HUES64 (cell line): ENCODE measurements around the gene KLK2.

ENCODE experiments used
- H3K27ac ChIP-seq: 2 replicates; pipeline ENCODE4 v1.7.0; 2013; ENCODE audit warnings: low read depth, low read length, inconsistent platforms
- H3K27me3 ChIP-seq: 2 replicates; pipeline ENCODE4 v1.6.1; 2013; ENCODE audit warnings: mild to moderate bottlenecking, low read length; ENCODE audit not compliant: insufficient read depth
- H3K36me3 ChIP-seq: 2 replicates; pipeline ENCODE4 v1.6.1; 2013; ENCODE audit warnings: mild to moderate bottlenecking, low read length; ENCODE audit not compliant: insufficient read depth
- H3K4me1 ChIP-seq: 2 replicates; pipeline ENCODE4 v1.6.1; 2013; ENCODE audit warnings: mild to moderate bottlenecking, low read length, moderate library complexity; ENCODE audit not compliant: insufficient read depth
- H3K4me3 ChIP-seq: 2 replicates; pipeline ENCODE4 v1.5.1; 2013; ENCODE audit warnings: mild to moderate bottlenecking, low read length, moderate library complexity
- H3K9ac ChIP-seq: 2 replicates; pipeline ENCODE4 v1.6.1; 2013; ENCODE audit warnings: mild to moderate bottlenecking, low read depth, low read length
- H3K9me3 ChIP-seq: 2 replicates; pipeline ENCODE4 v1.6.1; 2013; ENCODE audit warnings: low read depth, low read length; ENCODE audit not compliant: insufficient read depth
- WGBS: fragments of 150-250, 120-280 bp; methylation state at CpG from one replicate; pipeline ENCODE4 v1.1.7; 2013; ENCODE audit warnings: missing lambda C conversion rate; 5-methylcytosine and 5-hydroxymethylcytosine counted together

KLK2 gene

DNA sequence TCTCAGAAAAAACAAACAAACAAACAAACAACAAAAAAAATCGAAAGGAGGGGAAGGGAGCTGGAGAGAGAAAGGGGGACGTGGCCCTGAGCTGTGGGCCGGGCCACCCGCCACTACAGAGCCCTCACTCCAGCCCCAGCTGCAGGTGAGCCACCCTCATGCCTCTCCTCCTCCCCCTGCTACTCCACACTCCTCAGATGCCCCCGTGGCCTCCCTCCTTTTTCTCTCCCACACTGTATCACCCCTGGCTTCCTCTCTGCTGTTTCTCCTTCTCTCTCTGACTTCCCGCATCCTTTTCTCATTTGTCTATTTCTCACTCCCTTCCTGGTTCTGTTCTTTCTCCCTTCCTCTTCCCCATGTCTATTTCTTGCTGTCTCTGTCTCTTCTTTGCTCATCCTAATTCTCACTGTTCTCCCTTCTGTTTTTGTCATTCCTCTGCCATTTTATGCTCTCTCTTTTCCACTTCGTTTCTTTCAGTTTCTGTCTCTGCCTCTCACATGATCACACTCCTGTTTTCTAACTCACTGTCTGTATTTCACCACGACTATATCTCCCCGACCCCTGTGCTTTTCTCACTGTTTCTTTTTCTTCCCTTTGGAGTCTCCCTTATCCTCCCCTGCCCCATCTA lies 2.7 kb downstream of the KLK2 start:
- 0 out of 2 replicates have a peak, but pooled peaks cover under 1% of the 10 kb centered on the region for H3K9me3 ChIP-seq
- H3K4me3 ChIP-seq: no peak overlapping the region
- WGBS: 68% methylated on average over 7 of the region's 9 CpGs
- H3K27ac ChIP-seq: no peak overlapping the region
- H3K27me3 ChIP-seq: no peaks in the 10 kb centered on the region; the same call in 1 of the 2 replicates
- no peaks in the 10 kb centered on the region for H3K4me1 ChIP-seq
- no peak overlapping the region for H3K9ac ChIP-seq
- H3K36me3 ChIP-seq: no peaks in the 10 kb centered on the region

DNA sequence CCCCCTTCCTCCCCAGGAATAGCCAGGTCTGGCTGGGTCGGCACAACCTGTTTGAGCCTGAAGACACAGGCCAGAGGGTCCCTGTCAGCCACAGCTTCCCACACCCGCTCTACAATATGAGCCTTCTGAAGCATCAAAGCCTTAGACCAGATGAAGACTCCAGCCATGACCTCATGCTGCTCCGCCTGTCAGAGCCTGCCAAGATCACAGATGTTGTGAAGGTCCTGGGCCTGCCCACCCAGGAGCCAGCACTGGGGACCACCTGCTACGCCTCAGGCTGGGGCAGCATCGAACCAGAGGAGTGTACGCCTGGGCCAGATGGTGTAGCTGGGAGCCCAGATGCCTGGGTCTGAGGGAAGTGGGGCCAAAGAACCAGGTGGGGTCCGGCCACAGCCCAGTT lies 3.2 kb downstream of the KLK2 start:
- Histone ChIP-seq H3K36me3 (no peaks in the 10 kb centered on the region), H3K27ac (no peak overlapping the region), H3K9me3 (no peaks in the 10 kb centered on the region), H3K27me3 (no peaks in the 10 kb centered on the region; the same call in 1 of the 2 replicates), H3K4me3 (no peak overlapping the region), H3K9ac (no peak overlapping the region), H3K4me1 (no peaks in the 10 kb centered on the region)
- 87% methylated on average over 7 of the region's 7 CpGs for WGBS

GRCh38 chr19:50877338-50877737 lies 4.1 kb downstream of the KLK2 start:
- H3K27me3 ChIP-seq: no peaks in the 10 kb centered on the region; the same call in 1 of the 2 replicates
- H3K27ac ChIP-seq: no peak overlapping the region
- no peaks in the 10 kb centered on the region for H3K4me1 ChIP-seq
- WGBS: 59% methylated on average over 8 of the region's 8 CpGs
- 0 out of 2 replicates have a peak, but pooled peaks cover 3% of the 10 kb centered on the region for H3K9me3 ChIP-seq
- no peak overlapping the region for H3K4me3 ChIP-seq
- H3K36me3 ChIP-seq: no peaks in the 10 kb centered on the region
- no peak overlapping the region for H3K9ac ChIP-seq

- Histone ChIP-seq H3K27me3 (no peaks in the 10 kb centered on the region; the same call in 1 of the 2 replicates), H3K9me3 (0 out of 2 replicates have a peak, but pooled peaks cover 3% of the 10 kb centered on the region), H3K4me1 (no peaks in the 10 kb centered on the region), H3K4me3 (no peak overlapping the region), H3K9ac (no peak overlapping the region), H3K36me3 (no peaks in the 10 kb centered on the region), H3K27ac (no peak overlapping the region)
- WGBS: 75% methylated on average over 5 of the region's 5 CpGs
These were observed 5.6 kb downstream of the KLK2 start for GRCh38 chr19:50878851-50879250.

DNA sequence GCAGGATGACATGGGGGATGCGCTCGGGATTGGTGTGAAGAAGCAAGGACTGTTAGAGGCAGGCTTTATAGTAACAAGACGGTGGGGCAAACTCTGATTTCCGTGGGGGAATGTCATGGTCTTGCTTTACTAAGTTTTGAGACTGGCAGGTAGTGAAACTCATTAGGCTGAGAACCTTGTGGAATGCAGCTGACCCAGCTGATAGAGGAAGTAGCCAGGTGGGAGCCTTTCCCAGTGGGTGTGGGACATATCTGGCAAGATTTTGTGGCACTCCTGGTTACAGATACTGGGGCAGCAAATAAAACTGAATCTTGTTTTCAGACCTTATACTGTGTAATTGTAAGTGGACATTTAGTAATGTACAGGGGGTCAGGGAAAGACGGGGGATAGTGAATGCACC lies 7.0 kb downstream of the KLK2 start:
- no peaks in the 10 kb centered on the region for H3K4me1 ChIP-seq
- no peak overlapping the region for H3K9ac ChIP-seq
- WGBS: 77% methylated on average over 5 of the region's 5 CpGs
- H3K27me3 ChIP-seq: 0 out of 2 replicates have a peak, but pooled peaks cover 2% of the 10 kb centered on the region
- no peaks in the 10 kb centered on the region for H3K36me3 ChIP-seq
- H3K27ac ChIP-seq: no peak overlapping the region
- H3K9me3 ChIP-seq: 0 out of 2 replicates have a peak, but pooled peaks cover 5% of the 10 kb centered on the region
- no peak overlapping the region for H3K4me3 ChIP-seq

GRCh38 chr19:50882188-50882587 lies 8.9 kb downstream of the KLK2 start:
- Histone ChIP-seq H3K27me3 (0 out of 2 replicates have a peak, but pooled peaks cover 3% of the 10 kb centered on the region), H3K36me3 (no peaks in the 10 kb centered on the region), H3K27ac (no peak overlapping the region), H3K4me3 (no peak overlapping the region), H3K9me3 (peaks cover 13% of the 10 kb centered on the region; the same call in 1 of the 2 replicates), H3K4me1 (no peaks in the 10 kb centered on the region), H3K9ac (no peak overlapping the region)
- WGBS: 53% methylated on average over 3 of the region's 3 CpGs

- Histone ChIP-seq H3K36me3 (no peaks in the 10 kb centered on the region), H3K27me3 (peaks cover 6% of the 10 kb centered on the region; the same call in 1 of the 2 replicates), H3K9me3 (peaks cover 37% of the 10 kb centered on the region), H3K4me1 (no peaks in the 10 kb centered on the region), H3K4me3 (no peak overlapping the region), H3K9ac (no peak overlapping the region), H3K27ac (no peak overlapping the region)
- 64% methylated on average over 3 of the region's 3 CpGs for WGBS
These were observed 16.4 kb downstream of the KLK2 start for GRCh38 chr19:50889638-50890037.

DNA sequence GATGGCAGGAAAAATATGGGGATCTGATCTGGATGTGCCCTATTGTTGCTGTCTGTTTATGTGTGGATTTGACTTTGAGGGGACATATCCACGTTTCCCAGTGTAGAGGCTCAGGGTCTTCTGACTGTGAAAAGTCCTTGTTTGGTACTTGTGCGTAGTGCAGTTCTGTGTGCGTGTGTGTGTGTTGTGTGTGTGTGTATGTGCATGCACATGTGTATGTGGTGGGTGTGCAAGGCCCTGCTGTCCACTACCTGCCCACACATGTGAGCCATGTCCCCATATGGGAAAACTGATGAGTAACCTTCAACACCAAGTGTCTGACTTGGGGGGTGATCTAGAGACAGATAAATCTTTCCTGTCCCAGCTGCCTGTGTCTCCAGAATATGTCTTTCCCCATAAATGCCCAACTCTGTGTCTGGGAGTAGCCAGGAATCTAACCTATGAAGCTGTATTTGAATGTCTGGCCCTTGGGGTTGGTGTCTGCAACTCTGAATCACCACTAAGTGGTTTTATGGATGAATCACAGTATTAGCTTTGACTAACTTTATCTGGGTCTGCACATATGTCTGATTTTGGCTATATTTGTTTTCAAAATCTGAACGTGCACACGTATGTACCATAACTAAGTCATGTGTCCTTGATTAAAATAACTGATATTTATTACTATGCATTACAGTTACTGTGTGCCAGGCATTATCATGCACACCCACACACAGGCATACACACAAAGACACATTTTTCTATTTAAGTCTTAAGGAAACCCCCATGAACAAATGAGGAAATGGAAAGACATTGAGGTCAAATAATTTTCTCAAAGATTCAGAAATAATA lies 17.4 kb downstream of the KLK2 start:
- Histone ChIP-seq H3K36me3 (no peaks in the 10 kb centered on the region), H3K27me3 (peaks cover 3% of the 10 kb centered on the region; the same call in 1 of the 2 replicates), H3K4me3 (no peak overlapping the region), H3K4me1 (no peaks in the 10 kb centered on the region), H3K9me3 (peaks cover 39% of the 10 kb centered on the region), H3K9ac (no peak overlapping the region), H3K27ac (no peak overlapping the region)
- 47% methylated on average over 5 of the region's 5 CpGs for WGBS

DNA sequence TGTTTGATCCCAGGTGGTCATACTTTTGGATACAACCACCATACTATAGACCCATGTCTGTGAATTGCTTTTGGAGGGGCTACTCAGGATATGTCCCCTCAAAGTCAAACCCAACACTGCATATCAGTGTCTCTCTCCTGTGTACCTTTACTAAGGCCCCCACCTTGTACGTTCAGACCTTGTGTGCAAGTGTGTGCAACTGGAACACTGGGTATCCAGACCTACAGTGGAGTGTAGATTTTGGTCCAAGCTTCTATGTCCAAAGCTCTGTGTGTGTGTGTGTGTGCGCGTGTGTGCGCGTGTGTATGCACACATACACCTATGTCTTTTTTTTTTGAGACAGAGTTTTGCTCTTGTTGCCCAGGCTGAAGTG lies 18.0 kb downstream of the KLK2 start:
- Histone ChIP-seq H3K4me3 (no peak overlapping the region), H3K27ac (no peak overlapping the region)
- 85% methylated on average over 1 of the region's 5 CpGs for WGBS

GRCh38 chr19:50893047-50893736 lies 20.0 kb downstream of the KLK2 start:
- 90% methylated on average over 18 of the region's 18 CpGs for WGBS
- no peak overlapping the region for H3K4me3 ChIP-seq
- no peaks in the 10 kb centered on the region for H3K27me3 ChIP-seq
- H3K4me1 ChIP-seq: no peaks in the 10 kb centered on the region
- H3K27ac ChIP-seq: no peak overlapping the region
- H3K9ac ChIP-seq: no peak overlapping the region
- H3K36me3 ChIP-seq: no peaks in the 10 kb centered on the region
- H3K9me3 ChIP-seq: peaks cover 35% of the 10 kb centered on the region

More for the DNA sequence above, 18.0 kb downstream of the KLK2 start:
- Histone ChIP-seq H3K27me3 (peaks cover 3% of the 10 kb centered on the region; the same call in 1 of the 2 replicates), H3K9ac (no peak overlapping the region), H3K4me1 (no peaks in the 10 kb centered on the region), H3K9me3 (peaks cover 35% of the 10 kb centered on the region), H3K36me3 (no peaks in the 10 kb centered on the region)
